ENCODE measurements around the gene GRK6. TPM values are rescaled to one million over a fixed set of nuclear protein-coding genes. Genes with fewer than 3 reads are reported as not detected.

The GRK6 gene
- total RNA-seq, 4 donors from 2014 or later = 19.4 to 26.4 (median 23.2) TPM

- Histone ChIP-seq H3K9me3 (no peaks in the 10 kb centered on the region), H3K4me3 (no peak overlapping the region), H3K36me3 (peaks cover 0 to 49% (median 0%) of the 10 kb centered on the region in 3 donors), H3K27me3 (peaks cover 0 to under 1% of the 10 kb centered on the region in 2 donors), H3K27ac (peak overlapping the region in 2 of 4 donors; percentile 63 to 65), H3K4me1 (peaks cover 0 to 42% (median 23%) of the 10 kb centered on the region in 4 donors)
- DNase-seq (ENCODE audit: low spot score in 2 of 2) = no peak
- WGBS, 2 donors = 49 to 70% methylated on average over 5 to 15 of the region's 20 CpGs
- no peak for TF ChIP-seq POLR2A (IDR thresholded peaks at IDR 0.05)
- no peak for TF ChIP-seq EP300 (IDR thresholded peaks at IDR 0.05)
- TF ChIP-seq CTCF (IDR thresholded peaks at IDR 0.05) = no peak
These were observed 31.6 kb downstream of the GRK6 start for GRCh38 chr5:177457852-177458681.

- H3K27ac ChIP-seq = peak overlapping the region in 1 of 4 donors; percentile 6
- H3K4me1 ChIP-seq = peaks cover 0 to 36% (median 17%) of the 10 kb centered on the region in 4 donors
- no peaks in the 10 kb centered on the region for H3K9me3 ChIP-seq
- peaks cover 0 to 58% (median 0%) of the 10 kb centered on the region in 3 donors for H3K36me3 ChIP-seq
- H3K4me3 ChIP-seq = no peak overlapping the region
- no peaks in the 10 kb centered on the region for H3K27me3 ChIP-seq
- no peak for TF ChIP-seq CTCF (IDR thresholded peaks at IDR 0.05)
- no peak for TF ChIP-seq EP300 (IDR thresholded peaks at IDR 0.05)
- DNase-seq (ENCODE audit: low spot score in 2 of 2) = no peak
- 84% methylated on average over 13 to 14 of the region's 14 CpGs for WGBS, 2 donors
These were observed 32.5 kb downstream of the GRK6 start for GRCh38 chr5:177458912-177459350.

DNA sequence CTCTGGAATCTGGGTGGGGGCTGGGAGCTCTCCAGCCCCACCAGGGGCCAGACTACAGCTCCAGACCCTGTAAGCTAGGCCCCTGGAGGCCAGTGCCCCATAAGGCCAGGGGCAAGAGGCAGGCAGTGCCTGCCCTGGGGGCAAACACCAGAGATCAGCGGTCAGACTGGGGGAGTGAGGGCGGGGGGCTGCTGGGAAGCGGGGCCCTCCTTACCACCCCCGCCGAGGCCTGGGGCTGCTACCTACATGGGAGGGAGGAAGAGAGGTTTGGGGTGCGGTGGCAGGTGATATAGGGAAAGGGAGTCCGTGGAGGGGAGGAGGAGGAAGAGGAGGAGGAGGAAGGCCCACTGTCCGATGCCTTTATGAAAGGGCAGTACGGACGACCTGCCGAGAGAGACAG lies 32.9 kb downstream of the GRK6 start:
- Histone ChIP-seq H3K4me3 (no peak overlapping the region), H3K36me3 (peaks cover 0 to 60% (median 0%) of the 10 kb centered on the region in 3 donors), H3K27ac (peak overlapping the region in 1 of 4 donors; percentile 6), H3K4me1 (peaks cover 0 to 32% (median 13%) of the 10 kb centered on the region in 4 donors), H3K27me3 (no peaks in the 10 kb centered on the region), H3K9me3 (no peaks in the 10 kb centered on the region)
- no peak for DNase-seq (ENCODE audit: low spot score in 2 of 2)
- WGBS, 2 donors = 73 to 84% methylated on average over 11 of the region's 11 CpGs
- no peak for TF ChIP-seq EP300 (IDR thresholded peaks at IDR 0.05)
- no peak for TF ChIP-seq POLR2A (IDR thresholded peaks at IDR 0.05)
- TF ChIP-seq CTCF (IDR thresholded peaks at IDR 0.05) = no peak

DNA sequence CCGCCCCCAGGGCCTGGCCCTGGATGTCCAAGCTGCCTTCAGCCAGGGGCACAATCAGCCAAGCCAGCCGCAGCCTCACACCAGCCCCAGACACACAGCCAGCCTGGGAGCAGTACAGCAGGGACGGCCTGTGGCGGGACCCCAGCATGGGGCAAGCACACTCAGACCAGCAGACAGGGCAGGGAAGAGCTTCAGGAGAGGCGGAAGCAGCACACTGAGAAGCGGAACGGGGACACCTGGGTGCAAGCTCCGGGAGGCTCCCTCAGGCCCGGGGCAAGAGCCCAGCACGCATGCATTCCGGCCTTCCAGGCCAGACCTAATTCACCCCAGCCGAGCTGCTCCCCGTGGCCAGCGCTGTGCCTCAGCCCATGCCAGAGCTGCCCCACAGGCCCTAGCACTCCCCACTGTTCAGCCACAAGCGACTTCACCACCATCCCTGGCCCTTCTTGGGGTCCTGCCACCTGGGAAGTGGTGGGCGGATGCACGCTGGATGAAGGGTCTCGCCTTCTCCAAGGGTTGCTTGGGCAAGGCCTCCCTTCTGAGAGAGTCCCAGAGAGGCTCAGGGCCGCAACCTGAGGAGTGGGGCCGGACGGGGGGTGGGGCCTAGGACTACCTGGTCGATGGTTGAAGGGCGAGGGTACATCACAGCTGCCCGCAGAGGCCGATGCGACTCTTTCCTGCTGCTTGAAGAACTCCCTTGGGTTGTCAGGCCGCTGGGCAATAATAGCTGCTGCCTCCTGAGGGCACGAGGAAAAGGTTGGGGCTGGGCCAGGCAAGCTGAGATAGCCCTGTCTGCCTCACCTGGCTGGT lies 33.5 kb downstream of the GRK6 start:
- no peak for TF ChIP-seq CTCF (IDR thresholded peaks at IDR 0.05)
- no peak for TF ChIP-seq EP300 (IDR thresholded peaks at IDR 0.05)
- no peak for TF ChIP-seq POLR2A (IDR thresholded peaks at IDR 0.05)
- Histone ChIP-seq H3K4me1 (peaks cover 0 to 30% (median 10%) of the 10 kb centered on the region in 4 donors), H3K4me3 (no peak overlapping the region), H3K9me3 (peaks cover 0 to 2% (median 0%) of the 10 kb centered on the region in 4 donors), H3K36me3 (peaks cover 0 to 66% (median 0%) of the 10 kb centered on the region in 3 donors), H3K27ac (peak overlapping the region in 1 of 4 donors; percentile 6), H3K27me3 (no peaks in the 10 kb centered on the region)
- no peak for DNase-seq (ENCODE audit: low spot score in 2 of 2)
- WGBS, 2 donors = 89 to 93% methylated on average over 22 to 25 of the region's 28 CpGs

Measured in tibial nerve (tissue), 4 donors.